Measurements from ENCODE around the gene ZSWIM8. TPM values are rescaled to one million over a fixed set of nuclear protein-coding genes. Genes with fewer than 3 reads are reported as not detected.

Gene ZSWIM8
- total RNA-seq, 1 donor from 2014 or later = 123 TPM

DNA sequence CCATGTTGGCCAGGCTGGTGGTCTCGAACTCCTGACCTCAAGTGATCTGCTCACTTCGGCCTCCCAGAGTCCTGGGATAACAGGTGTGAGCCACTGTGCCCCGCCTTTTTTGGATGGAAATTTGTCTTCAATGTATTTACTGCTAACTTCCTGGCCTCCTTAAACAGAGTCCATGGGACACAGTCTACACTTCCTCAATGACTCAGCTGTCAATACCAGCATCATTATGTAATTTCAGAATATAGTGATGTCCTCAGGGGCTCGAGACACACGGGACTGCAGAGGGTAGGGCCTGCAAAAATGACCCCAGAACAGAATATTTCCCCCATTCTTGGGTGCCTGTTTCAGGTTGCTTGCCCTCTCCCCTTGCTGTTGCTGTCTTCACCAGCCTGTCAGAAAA lies 57.9 kb downstream of the ZSWIM8 start:
- intact Hi-C loops (cut with DNase I) = no loop called here
- H3K4me1 ChIP-seq = no peaks in the 10 kb centered on the region
- no peak overlapping the region for H3K27ac ChIP-seq
- TF ChIP-seq POLR2AphosphoS5 (IDR thresholded peaks at IDR 0.05; ENCODE audit: insufficient read depth in 1 of 2, low read depth in 1 of 2) (no peak), POLR2A (IDR thresholded peaks at IDR 0.05) (no peak)
- TF ChIP-seq, protein P1, sequence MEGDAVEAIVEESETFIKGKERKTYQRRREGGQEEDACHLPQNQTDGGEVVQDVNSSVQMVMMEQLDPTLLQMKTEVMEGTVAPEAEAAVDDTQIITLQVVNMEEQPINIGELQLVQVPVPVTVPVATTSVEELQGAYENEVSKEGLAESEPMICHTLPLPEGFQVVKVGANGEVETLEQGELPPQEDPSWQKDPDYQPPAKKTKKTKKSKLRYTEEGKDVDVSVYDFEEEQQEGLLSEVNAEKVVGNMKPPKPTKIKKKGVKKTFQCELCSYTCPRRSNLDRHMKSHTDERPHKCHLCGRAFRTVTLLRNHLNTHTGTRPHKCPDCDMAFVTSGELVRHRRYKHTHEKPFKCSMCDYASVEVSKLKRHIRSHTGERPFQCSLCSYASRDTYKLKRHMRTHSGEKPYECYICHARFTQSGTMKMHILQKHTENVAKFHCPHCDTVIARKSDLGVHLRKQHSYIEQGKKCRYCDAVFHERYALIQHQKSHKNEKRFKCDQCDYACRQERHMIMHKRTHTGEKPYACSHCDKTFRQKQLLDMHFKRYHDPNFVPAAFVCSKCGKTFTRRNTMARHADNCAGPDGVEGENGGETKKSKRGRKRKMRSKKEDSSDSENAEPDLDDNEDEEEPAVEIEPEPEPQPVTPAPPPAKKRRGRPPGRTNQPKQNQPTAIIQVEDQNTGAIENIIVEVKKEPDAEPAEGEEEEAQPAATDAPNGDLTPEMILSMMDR (IDR thresholded peaks at IDR 0.05) = no peak
- peaks cover 0 to 78% of the 10 kb centered on the region in 2 donors for H3K36me3 ChIP-seq
- DNase-seq (ENCODE audit: extremely low spot score in 2 of 2) = no peak
- H3K9me3 ChIP-seq = no peaks in the 10 kb centered on the region
- H3K27me3 ChIP-seq = no peaks in the 10 kb centered on the region
- H3K4me3 ChIP-seq = no peak overlapping the region

GRCh38 chr10:73847031-73847430 lies 61.6 kb downstream of the ZSWIM8 start:
- H3K4me1 ChIP-seq = peaks cover 30% of the 10 kb centered on the region
- H3K4me3 ChIP-seq = no peak overlapping the region
- peaks cover 0 to 56% of the 10 kb centered on the region in 2 donors for H3K36me3 ChIP-seq
- no peak for DNase-seq (ENCODE audit: extremely low spot score in 2 of 2)
- no peaks in the 10 kb centered on the region for H3K27me3 ChIP-seq
- no peak for TF ChIP-seq POLR2A (IDR thresholded peaks at IDR 0.05)
- TF ChIP-seq, protein P1 (IDR thresholded peaks at IDR 0.05) = no peak
- TF ChIP-seq POLR2AphosphoS5 (IDR thresholded peaks at IDR 0.05; ENCODE audit: insufficient read depth in 1 of 2, low read depth in 1 of 2) = no peak
- H3K9me3 ChIP-seq = no peaks in the 10 kb centered on the region
- H3K27ac ChIP-seq = no peak overlapping the region
- intact Hi-C loops (cut with DNase I) = no loop called here

- peaks cover 30% of the 10 kb centered on the region for H3K4me1 ChIP-seq
- H3K27ac ChIP-seq = peak overlapping the region; percentile 84
- no peaks in the 10 kb centered on the region for H3K27me3 ChIP-seq
- no peaks in the 10 kb centered on the region for H3K9me3 ChIP-seq
- H3K4me3 ChIP-seq = no peak overlapping the region
- DNase-seq (ENCODE audit: extremely low spot score in 2 of 2) = no peak
- intact Hi-C loops (cut with DNase I) = no loop called here
- TF ChIP-seq POLR2AphosphoS5 (IDR thresholded peaks at IDR 0.05; ENCODE audit: insufficient read depth in 1 of 2, low read depth in 1 of 2) = no peak
- TF ChIP-seq, protein P1 (IDR thresholded peaks at IDR 0.05) = peak; percentile 99 to 100 (median 100)
- no peak for TF ChIP-seq POLR2A (IDR thresholded peaks at IDR 0.05)
- H3K36me3 ChIP-seq = peaks cover 0 to 36% of the 10 kb centered on the region in 2 donors
These were observed 63.5 kb downstream of the ZSWIM8 start for GRCh38 chr10:73848821-73849489.

GRCh38 chr10:73850211-73850610 lies 64.8 kb downstream of the ZSWIM8 start:
- peak overlapping the region; percentile 84 for H3K27ac ChIP-seq
- H3K9me3 ChIP-seq = no peaks in the 10 kb centered on the region
- H3K36me3 ChIP-seq = peaks cover 0 to 36% of the 10 kb centered on the region in 2 donors
- peaks cover 37% of the 10 kb centered on the region for H3K4me1 ChIP-seq
- no peaks in the 10 kb centered on the region for H3K27me3 ChIP-seq
- no peak overlapping the region for H3K4me3 ChIP-seq
- intact Hi-C loops (cut with DNase I) = loop anchor here (2.0 kb wide), 1 partner anchor 25 kb away; the partner anchor contains the start of gene CAMK2G
- TF ChIP-seq POLR2AphosphoS5 (IDR thresholded peaks at IDR 0.05; ENCODE audit: insufficient read depth in 1 of 2, low read depth in 1 of 2) = no peak
- TF ChIP-seq POLR2A (IDR thresholded peaks at IDR 0.05) = no peak
- TF ChIP-seq, protein P1 (IDR thresholded peaks at IDR 0.05) = no peak
- DNase-seq (ENCODE audit: extremely low spot score in 2 of 2) = no peak

GRCh38 chr10:73850863-73851461 lies 65.6 kb downstream of the ZSWIM8 start:
- no peak for DNase-seq (ENCODE audit: extremely low spot score in 2 of 2)
- Histone ChIP-seq H3K36me3 (peaks cover 0 to 29% of the 10 kb centered on the region in 2 donors), H3K4me3 (no peak overlapping the region), H3K4me1 (peaks cover 41% of the 10 kb centered on the region), H3K27ac (peak overlapping the region; percentile 84), H3K27me3 (no peaks in the 10 kb centered on the region), H3K9me3 (no peaks in the 10 kb centered on the region)
- intact Hi-C loops (cut with DNase I) = loop anchor here (2.0 kb wide), 1 partner anchor 24 kb away; the partner anchor contains the start of gene CAMK2G
- peak; percentile 50 to 73 for TF ChIP-seq POLR2AphosphoS5 (IDR thresholded peaks at IDR 0.05; ENCODE audit: insufficient read depth in 1 of 2, low read depth in 1 of 2)
- TF ChIP-seq, protein P1 (IDR thresholded peaks at IDR 0.05) = no peak
